ENCODE results near the gene TPCN1. TPM values are rescaled to one million over a fixed set of nuclear protein-coding genes. Genes with fewer than 3 reads are reported as not detected.

The TPCN1 gene
- total RNA-seq, 1 experiment from 2014 or later: 29.7 TPM

GRCh38 chr12:113317122-113317521 lies 95.9 kb downstream of the TPCN1 start:
- CTCF ChIA-PET: no interaction called here
- H3K4me2 ChIP-seq (ENCODE audit: low read length): no peak overlapping the region
- intact Hi-C loops (cut with micrococcal nuclease): no loop called here
- no peak overlapping the region for H2AFZ ChIP-seq (ENCODE audit: low read depth, low read length, poor library complexity, severe bottlenecking)
- no peaks in the 10 kb centered on the region; the same call in 1 of the 2 replicates for H3K79me2 ChIP-seq (ENCODE audit: insufficient read depth, low read length)
- no peak overlapping the region for H3K9ac ChIP-seq (ENCODE audit: low read length)
- H3K27me3 ChIP-seq (ENCODE audit: insufficient read depth, low read length): no peaks in the 10 kb centered on the region
- POLR2A ChIA-PET: no interaction called here
- no peak overlapping the region for H3K4me3 ChIP-seq (replicated peaks in 1 of 2; ENCODE audit: low read depth in 1 of 2, low read length in 2 of 2)
- H4K20me1 ChIP-seq (ENCODE audit: insufficient read depth): no peaks in the 10 kb centered on the region
- DNase-seq (ENCODE audit: low read depth, low spot score) (no peak), ATAC-seq (no peak)
- peaks cover 24 to 28% of the 10 kb centered on the region in 2 experiments for H3K36me3 ChIP-seq (ENCODE audit: control insufficient read depth in 1 of 2, insufficient read depth in 2 of 2, low read length in 2 of 2)
- RAD21 ChIA-PET (ENCODE audit: low non-redundant PET in 1 of 2, low total read pairs in 2 of 2, uncharacterized antibody in 2 of 2, unreplicated experiment in 2 of 2): no interaction called here
- no TSS peak for BruUV-seq (replicated peaks)
- no peaks in the 10 kb centered on the region for H3K4me1 ChIP-seq (ENCODE audit: control insufficient read depth in 1 of 2, insufficient read depth in 2 of 2, low read length in 2 of 2)
- no peaks in the 10 kb centered on the region for H3K9me3 ChIP-seq (ENCODE audit: control insufficient read depth in 1 of 2, insufficient read depth in 1 of 2, low read depth in 1 of 2, low read length in 2 of 2)
- TF ChIP-seq YY1 (IDR thresholded peaks at IDR 0.05; ENCODE audit: extremely low read depth, insufficient replicate concordance, low read depth, low read length): no peak
- no peak for TF ChIP-seq EZH2phosphoT487 (IDR thresholded peaks at IDR 0.05; ENCODE audit: borderline replicate concordance)
- no peak for TF ChIP-seq ZNF274 (IDR thresholded peaks at IDR 0.05; ENCODE audit: low read depth, low read length)
- no peak for TF ChIP-seq EZH2 (IDR thresholded peaks at IDR 0.05)
- no peak for TF ChIP-seq EGR1 (IDR thresholded peaks at IDR 0.05; ENCODE audit: low read depth)
- no peak for TF ChIP-seq FOSL1 (IDR thresholded peaks at IDR 0.05; ENCODE audit: low read depth)
- no peak for TF ChIP-seq RAD21 (IDR thresholded peaks at IDR 0.05; ENCODE audit: low read depth)
- no peak for TF ChIP-seq TCF7L2 (IDR thresholded peaks at IDR 0.05; ENCODE audit: borderline replicate concordance, extremely low read depth, insufficient read depth, insufficient read length)
- no peak for TF ChIP-seq ELF1 (IDR thresholded peaks at IDR 0.05; ENCODE audit: borderline replicate concordance, low read depth)
- no peak for TF ChIP-seq CBX3 (IDR thresholded peaks at IDR 0.05; ENCODE audit: low read depth)
- TF ChIP-seq ATF3 (IDR thresholded peaks at IDR 0.05): no peak
- no peak for TF ChIP-seq JUND (IDR thresholded peaks at IDR 0.05)
- no peak for TF ChIP-seq REST (IDR thresholded peaks at IDR 0.05; ENCODE audit: low read depth)
- no peak for TF ChIP-seq POLR2A (IDR thresholded peaks at IDR 0.05; ENCODE audit: borderline replicate concordance, extremely low read depth, insufficient read depth, insufficient read length)
- no peak for TF ChIP-seq SP1 (IDR thresholded peaks at IDR 0.05; ENCODE audit: low read depth)
- TF ChIP-seq SIN3A (IDR thresholded peaks at IDR 0.05; ENCODE audit: low read depth): no peak
- no peak for TF ChIP-seq CTCF (IDR thresholded peaks at IDR 0.05 in 2 of 3, conservative IDR thresholded peaks at IDR 0.05 in 1 of 3; ENCODE audit: borderline replicate concordance in 1 of 3, insufficient read depth in 1 of 3, low read depth in 2 of 3, low read length in 2 of 3)
- H3K9me2 ChIP-seq (ENCODE audit: insufficient read depth): no peaks in the 10 kb centered on the region
- no peak overlapping the region for H3K27ac ChIP-seq (ENCODE audit: low read depth, low read length)

Data from HCT116 (cell line).